ENCODE data around the gene NTN3.
"Not testable (repeated sequence)": the region's sequence is repeated elsewhere in the genome, so short reads cannot be mapped to it uniquely, and the experiment has no call there.

Gene NTN3

DNA sequence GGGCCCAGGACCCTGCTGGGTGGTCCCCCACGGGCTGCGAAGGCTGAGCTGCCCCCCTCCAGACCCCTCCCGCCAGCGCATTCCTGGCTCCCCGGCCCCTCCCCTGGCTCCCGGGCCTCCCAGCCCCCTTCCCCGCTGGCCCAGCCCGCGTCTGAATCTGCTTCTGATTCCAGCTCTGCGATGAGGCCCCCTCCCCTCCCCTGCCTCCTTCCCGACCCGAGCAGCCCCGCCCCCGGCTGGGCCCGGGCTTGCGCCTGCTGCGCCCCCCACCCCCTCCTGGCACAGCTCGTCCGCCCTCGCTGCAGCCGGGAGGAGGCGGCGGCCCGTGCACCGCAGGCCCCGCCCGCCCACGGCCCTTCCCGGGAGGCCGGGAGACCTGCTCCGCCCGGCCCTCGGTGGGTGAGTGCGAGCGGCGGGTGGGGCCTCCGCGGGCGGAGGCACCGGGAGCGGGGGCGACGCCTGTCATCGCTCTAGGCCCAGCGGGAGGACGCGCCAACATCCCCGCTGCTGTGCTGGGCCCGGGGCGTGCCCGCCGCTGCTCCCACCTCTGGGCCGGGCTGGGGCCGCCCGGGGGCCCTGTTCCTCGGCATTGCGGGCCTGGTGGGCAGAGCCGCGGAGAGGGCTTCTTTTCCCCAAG lies at the start of gene NTN3:
TSS of gene NTN3 (plus strand) at position 282 of the 637 bp plus-strand sequence. CDS start 405 bp downstream, outside the sequence.
- in situ Hi-C loops (cut with HindIII; ENCODE audit: low sequenced_read_pairs), result no loop called here

DNA sequence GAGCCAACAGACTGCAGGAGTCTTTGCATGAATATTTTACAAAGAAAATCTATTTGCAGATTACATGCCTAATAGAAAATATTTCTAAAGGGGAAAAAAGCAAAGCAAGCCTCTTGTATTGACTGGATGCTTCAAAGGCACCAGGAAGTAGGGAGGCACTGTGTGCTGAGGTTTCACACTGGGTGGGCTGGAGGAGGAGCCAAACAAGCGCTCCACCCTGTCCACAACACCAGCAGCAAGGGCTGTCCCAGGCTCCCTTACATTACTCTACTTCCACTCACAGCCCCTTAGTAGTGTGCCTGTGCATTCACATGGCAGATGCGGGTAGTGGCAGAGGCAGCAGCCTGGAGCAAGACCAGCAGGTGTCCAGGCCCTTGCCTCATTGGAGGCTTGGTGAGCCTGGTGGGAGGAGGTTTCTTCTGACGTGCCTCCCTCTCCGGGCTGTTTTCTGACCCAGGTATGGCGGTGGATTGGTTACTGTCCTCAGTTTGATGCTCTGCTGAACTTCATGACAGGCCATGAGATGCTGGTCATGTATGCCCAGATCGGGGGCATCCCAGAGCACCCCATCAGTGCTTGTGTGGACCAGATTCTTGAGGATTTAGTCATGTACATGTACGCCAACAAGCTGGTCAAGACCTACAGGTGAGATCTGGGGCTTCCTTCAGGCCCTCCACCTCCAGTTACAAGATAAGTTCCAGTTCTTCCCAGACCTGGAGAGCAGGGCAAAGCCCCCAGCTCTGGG lies 48.8 kb upstream of the NTN3 start:
- in situ Hi-C loops (cut with HindIII; ENCODE audit: low sequenced_read_pairs), result no loop called here

DNA sequence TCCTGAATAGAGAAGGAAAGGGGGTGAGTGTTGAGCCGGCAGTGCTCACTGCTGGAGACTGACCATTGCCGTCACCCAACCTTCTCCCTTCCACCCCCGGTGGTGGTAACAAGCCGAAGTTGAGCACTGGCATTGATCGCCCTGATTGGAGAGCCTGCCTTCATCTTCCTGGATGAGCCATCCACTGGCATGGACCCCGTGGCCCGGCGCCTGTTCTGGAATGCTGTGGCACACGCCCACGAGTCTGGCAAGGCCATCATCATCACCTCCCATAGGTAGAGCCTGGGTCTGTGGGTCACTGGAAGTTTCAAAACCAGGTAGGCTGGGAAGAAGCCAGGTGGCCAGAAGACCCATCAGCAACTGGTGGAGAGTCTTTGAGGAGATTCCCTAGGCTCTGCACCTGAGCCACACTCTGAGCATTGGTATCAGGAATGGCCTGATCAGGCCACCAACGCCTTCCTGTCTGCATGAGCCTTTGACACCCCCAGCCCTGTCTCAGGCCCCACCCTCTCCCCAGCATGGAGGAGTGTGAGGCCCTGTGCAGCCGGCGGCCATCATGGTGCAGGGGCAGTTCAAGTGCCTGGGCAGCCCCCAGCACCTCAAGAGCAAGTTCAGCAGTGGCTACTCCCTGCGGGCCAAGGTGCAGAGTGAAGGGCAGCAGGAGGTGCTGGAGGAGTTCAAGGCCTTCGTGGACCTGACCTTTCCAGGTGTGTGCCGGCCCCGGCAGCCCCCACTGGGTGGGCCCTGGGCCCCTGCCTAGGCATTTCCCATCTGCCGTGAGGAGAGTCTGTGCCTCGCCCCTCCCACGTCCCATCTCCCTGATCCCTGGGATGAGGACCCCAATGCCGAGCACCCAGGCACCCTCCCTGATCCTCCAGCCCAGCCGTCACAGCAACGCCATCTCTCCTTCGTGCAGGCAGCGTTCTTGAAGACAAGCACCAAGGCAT lies 46.8 kb upstream of the NTN3 start:
- in situ Hi-C loops (cut with HindIII; ENCODE audit: low sequenced_read_pairs), result no loop called here

DNA sequence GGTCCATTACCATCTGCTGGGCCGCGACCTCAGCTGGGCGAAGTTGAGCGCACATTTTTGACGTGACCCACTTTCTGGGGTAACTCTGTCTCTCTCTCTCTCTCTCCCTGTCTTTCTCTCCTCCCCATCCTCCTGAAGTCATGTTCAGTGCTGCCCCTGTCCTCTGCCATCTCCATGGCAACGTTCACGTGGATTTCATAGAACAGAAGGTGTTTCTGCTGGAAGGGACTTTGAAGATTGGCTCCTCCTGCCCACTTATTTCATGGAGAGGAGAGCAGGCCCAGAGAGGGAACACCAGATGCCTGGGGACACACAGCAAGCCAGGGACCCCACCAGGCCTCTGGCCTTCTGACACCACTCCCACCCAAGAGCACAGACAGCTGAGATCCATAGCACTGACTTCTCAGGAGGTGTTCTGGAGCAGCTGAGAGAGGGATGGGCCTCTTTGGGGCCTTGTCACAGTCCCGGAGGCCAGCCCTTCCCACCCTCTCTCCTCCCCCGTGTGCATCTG lies 46.0 kb upstream of the NTN3 start:
- in situ Hi-C loops (cut with HindIII; ENCODE audit: low sequenced_read_pairs), result no loop called here

DNA sequence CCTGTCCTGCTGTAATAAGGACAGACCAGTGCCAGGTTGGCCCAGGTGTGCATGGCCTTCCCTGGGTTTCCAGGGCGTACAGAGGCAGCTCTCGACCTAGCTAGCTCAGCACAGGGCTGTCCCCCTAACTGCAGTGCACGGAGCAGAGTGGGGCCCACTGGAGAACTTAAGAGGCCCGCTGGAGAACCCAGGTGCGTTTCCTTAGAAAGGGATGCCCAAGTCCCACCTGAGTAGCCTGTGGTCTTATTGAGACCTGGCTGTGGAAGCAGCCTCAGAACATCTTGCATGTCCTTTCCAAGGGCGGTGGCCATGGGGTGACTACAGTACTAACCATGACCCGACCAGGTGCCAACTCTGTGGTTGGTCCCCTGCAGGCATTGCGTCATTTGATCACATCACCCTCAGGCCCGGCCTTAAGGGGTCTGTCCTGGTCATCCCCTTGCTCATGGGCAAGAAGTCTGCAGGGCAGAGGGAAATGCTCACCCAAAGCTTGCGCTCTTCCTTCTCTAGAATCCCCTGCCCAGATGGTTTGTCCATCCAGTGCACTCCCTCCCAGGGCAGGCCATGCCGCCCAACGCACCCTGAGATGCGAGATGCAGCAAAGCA lies 45.2 kb upstream of the NTN3 start:
- in situ Hi-C loops (cut with HindIII; ENCODE audit: low sequenced_read_pairs), result no loop called here

DNA sequence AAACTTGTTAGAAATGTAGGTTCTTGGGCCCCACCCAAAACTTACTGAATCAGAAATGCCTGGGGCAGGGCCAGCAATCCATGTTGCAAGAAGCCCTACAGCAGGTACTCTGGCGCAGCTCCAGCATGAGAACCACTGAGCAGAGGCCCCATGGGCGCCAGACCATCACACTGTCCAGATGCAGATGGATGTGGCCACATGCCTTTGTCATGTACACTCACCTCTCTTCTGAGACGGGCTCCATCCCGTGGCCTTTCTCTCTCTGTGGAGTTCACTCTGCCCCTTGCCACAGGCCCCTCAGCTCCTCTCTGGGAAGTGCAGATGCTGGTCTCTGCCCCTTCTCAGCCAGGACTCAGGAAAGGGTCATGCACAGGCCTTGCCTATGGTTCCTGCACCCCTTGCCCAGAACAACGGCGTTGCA lies 44.1 kb upstream of the NTN3 start:
- in situ Hi-C loops (cut with HindIII; ENCODE audit: low sequenced_read_pairs), result no loop called here

DNA sequence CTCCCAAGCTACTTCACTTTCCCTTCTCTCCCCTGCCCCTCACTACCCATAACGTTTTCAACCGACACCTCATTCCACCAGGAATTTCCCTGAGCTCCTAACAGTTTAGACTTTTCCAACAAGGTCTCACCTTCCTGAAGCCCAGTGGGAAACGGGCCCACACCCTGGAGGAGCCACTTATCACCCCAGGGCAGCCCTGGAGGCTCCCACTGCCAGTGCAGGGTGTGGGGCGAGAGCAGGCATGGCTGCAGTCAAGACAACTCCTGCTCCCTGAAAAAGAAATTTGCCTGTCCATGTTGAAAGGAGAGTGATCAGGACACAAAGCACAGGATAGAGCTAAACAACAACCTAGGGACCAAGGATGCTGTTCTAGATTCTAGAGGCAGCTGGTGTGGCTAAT lies 43.6 kb upstream of the NTN3 start:
- in situ Hi-C loops (cut with HindIII; ENCODE audit: low sequenced_read_pairs), result no loop called here

DNA sequence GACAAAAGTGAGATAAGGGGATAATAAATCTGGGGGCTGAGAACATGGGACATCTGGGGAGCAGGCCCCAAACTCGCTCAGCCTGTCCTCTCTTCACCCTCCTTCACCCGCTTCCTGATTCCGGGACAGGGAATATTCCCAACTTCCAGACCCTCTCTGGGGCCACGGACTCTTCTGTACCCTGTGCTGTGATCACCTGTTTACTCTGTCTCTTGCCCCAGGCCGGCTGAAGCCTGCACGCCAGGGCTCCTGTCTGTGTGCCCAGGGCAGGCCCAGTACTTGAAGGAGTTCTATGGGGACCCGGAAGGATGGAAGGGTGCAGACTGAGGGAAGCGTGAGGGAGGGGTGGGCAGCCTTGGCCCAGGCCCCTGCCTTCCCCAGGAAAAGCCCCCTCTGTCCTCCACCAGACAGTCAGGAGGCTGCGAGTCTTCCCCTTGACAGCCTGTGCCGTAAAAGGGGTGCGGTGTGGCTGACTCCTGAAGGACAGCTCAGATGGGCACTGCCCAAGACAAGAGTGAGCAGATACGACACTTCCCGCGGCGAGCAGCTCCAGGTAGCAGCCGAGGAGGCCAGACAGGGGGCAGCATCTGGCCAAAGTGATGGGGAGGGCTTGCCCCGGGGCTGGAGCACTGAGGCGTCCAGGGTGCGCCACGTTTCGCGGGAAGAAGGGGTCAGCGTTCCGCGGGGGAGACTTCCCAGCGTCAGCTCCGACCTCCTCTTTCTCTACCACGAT lies 42.9 kb upstream of the NTN3 start:
- in situ Hi-C loops (cut with HindIII; ENCODE audit: low sequenced_read_pairs), result no loop called here

DNA sequence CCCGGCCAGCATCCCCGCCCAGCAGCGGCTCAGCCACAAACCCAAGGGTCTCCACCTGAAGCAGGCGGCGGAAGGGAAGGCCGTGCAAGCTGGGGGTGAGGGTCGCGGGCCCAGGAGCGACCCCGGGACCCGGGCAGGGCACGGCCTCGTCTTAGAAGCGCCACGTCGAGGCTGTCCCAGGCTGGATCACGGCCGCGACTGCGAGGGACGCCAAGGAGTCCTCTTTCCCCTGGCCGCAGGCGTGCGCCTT lies 42.4 kb upstream of the NTN3 start:
- in situ Hi-C loops (cut with HindIII; ENCODE audit: low sequenced_read_pairs), result no loop called here

DNA sequence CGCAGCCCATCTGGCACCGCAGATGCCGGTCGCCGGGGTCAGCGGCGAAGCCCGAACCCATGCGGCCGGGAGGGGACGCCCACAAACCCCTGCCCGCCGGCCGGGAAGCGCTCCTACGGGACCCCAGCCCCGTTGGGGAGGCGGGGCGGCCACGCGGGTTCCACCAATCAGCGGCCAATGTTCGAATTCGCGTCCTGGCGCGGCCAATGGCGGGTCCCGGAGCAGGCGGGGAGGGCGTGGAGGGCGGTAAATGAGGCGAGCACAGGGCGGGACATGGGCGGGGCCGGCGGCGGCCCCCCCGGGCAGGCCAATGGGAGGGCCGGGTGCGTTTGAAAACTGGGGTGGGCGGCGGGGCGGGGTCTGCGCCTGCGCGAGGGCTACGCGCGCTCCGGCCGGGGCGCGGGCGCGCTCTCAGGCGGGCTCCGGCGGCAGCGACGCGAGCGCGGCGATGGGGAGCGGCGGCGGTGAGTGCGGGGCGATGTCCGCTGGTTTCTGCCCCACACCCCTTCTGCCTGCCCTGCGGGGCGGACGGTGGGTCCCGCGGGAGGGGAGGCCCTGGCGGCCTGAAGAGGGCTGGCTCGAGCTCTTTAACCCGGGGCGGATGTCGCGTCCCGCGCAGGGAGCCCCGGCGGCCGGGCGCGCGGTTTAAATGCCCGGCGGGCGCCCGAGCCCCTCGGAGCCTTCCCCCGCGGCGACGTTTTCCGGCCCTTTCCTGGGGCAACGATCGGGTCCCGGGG lies 41.9 kb upstream of the NTN3 start, which contains the start of gene CCNF:
TSS of gene CCNF (plus strand) at position 414 of the 737 bp plus-strand sequence. CDS start at position 449, 35 bp downstream.
- in situ Hi-C loops (cut with HindIII; ENCODE audit: low sequenced_read_pairs), result no loop called here

DNA sequence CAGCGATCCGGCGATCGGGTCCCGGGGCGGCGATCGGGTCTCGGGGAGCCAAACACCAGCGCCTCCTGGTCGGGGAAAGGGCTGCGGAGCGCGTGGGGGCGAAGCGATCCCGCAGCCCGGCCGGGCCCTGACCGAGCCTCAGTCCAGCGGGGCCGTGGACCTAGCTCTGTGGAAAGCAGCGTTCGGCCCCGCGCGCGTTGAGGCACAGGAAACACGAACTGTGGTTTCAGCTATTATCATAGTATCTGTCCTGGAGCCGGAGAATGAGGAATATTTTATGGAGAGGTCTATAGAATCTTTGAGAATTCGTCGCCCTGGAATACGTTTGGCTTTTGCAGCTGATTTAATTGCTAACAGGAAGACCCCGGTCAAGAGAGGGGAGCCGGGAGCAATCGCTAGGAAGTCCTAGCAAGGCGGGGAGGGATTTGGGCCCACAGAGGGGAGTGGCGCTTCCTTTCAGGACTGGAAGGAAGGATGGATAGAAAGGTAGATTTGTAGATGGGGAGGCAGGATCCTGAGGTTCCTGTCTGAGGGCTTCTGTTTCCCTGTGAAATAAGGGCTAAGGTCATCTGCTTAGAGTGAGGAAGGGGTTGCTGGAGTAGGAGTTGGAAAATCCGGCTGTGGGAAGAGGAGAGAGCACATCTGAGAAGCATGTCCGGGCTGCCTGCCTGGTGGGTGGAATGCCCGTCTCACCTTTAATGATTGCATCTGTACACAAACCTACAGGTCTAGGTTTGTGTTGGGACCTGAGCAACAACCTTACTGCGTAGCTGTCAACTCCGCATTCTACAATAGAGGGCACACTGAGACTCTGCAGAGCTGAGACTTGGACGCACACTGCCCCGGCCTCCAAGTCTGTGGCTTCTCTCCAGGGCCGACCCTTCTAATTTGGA lies 41.1 kb upstream of the NTN3 start:
- in situ Hi-C loops (cut with HindIII; ENCODE audit: low sequenced_read_pairs), result no loop called here

DNA sequence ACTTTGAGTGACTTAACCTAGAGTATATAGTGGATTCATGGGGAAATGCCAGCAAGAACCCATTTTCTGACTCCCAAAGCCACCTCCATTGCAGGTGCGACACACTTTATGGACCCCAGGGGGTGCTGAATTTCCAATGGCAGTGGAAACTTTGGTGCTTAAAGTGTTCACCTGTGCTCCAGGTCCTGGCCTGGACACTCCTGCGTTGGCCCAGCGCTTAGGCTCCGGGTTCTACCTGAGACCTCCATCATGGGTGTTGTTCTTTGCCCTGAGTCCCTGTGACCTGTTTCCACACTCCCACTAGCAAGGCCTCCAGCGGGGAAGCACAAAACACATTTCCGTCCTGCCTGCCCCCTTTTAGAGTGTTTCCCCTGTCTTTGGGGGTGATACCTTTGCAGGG lies 38.8 kb upstream of the NTN3 start:
- in situ Hi-C loops (cut with HindIII; ENCODE audit: low sequenced_read_pairs), result no loop called here

DNA sequence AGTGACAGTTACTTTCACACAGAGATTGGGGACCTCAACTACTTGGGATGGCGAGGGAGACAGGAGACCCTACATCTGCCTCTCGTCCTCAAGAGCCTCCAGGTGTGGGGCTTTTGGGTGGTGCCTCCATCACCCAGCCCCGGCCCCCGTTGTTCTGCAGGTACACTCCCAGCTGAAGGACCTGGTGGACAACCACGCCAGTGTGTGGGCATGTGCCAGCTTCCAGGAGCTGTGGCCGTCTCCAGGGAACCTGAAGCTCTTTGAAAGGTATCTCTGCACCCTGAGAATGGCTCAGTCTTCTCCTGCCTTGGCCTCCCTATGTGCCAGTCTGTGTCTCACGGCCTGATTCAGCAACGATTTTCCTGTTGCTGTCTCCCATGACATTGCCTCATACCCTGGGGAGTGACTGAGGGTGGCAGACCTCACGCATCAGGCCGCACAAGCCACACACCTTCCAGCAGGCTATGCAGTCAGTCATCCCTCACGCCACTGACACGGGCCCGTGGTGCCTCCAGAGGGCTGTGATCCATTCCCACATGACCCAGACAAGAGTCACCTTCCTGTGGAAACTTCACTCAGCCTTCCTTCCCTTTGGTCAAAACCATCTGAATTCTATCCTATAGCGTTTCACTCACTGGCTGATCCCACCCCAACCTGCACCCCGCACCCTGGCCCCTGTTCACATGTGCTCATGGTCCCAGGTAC lies 38.1 kb upstream of the NTN3 start:
- in situ Hi-C loops (cut with HindIII; ENCODE audit: low sequenced_read_pairs), result no loop called here

DNA sequence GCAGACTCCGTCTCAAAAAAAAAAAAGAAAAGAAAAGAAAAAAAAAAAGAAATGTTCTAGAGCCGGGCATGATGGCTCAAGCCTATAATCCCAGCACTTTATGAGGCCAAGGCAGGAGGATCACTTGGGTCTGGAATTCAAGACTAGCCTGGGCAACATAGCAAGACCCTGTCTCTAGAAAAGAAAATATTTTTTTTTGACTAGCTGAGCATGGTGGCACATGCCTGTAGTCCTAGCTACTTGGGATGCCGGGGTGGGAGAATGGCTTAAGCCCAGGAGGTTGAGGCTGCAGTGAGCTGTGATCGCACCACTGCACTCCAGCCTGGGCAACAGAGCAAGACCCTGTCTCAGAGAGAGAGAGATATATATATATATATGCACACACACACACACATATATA lies 35.9 kb upstream of the NTN3 start:
- in situ Hi-C loops (cut with HindIII; ENCODE audit: low sequenced_read_pairs), result not testable (repeated sequence)

DNA sequence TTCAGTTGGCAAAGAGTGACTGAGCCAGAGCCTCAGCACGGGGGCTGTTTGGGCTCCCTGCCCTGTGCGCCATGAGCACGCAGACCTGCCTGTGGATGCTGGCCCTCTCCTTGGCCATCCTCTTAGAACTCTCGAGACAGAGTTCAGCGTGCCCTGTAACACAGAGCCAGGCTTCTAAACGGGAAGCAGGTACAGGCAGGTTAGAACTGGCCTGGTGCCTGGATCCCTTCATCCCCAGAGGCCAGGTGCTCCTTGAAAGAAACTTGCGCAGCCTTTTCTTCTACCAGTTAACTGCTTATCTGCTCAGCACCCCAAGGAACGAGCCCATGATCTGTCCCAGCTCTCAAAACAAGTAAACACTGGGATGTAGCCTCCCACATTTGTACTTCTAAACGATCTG lies 35.0 kb upstream of the NTN3 start:
- in situ Hi-C loops (cut with HindIII; ENCODE audit: low sequenced_read_pairs), result no loop called here

DNA sequence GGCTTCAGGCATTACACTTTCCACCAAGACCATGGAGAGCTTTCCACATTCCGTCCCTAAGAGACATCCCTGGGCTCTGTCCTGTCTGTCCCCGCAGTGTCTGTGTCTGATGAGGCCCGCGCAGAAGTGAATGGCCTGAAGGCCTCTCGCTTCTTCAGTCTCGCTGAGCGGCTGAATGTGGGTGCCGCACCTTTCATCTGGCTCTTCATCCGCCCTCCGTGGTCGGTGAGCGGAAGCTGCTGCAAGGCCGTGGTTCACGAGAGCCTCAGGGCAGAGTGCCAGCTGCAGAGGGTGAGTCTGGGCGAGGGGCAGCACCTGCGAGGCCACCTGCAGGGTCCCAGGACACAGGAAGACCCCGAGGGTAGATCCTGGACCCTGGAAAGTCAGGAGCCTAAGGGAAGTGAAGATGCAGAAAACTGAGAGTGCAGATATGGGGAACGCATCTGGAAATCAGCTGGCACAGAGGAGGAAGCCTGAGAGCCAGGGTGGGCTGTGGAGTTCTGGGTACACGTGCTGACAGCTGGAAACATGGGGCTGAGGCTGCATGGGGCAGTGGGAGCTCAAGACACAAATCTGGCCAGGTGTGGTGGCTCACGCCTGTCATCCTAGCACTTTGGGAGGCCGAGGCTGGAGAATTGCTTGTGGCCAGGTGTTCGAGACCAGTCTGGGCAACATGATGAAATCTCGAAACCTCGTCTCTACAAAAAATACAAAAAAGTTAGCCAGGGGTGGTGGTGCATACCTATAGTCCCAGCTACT lies 33.9 kb upstream of the NTN3 start:
- in situ Hi-C loops (cut with HindIII; ENCODE audit: low sequenced_read_pairs), result no loop called here

DNA sequence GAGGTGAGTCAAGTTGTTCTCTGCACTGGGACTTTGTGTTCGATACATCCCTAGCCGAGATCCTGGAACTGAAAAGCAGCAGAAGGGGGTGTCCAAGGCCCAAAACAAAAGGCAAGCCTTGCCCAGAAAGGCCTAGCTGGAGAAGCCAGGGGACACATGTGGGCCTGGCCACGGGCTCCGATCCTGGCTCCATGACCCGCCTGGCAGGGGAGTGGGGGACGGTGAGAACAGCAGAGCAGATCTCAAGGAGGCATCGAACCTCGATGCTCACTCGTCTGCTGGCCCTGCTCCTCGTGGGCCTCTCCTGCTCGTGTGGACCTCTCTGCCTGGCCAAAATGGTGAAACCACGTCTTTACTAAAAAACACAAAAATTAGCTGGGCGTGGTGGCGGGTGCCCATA lies 33.0 kb upstream of the NTN3 start:
- in situ Hi-C loops (cut with HindIII; ENCODE audit: low sequenced_read_pairs), result no loop called here

Data from DLD1 (cell line).